ENCODE data around the gene HADH. TPM values are rescaled to one million over a fixed set of nuclear protein-coding genes. Genes with fewer than 3 reads are reported as not detected.

The HADH gene
- total and polyA plus RNA-seq, 2 experiments from 2014 or later = 4.5 to 30.8 TPM

- no peaks in the 10 kb centered on the region for H3K79me2 ChIP-seq (ENCODE audit: insufficient read depth)
- no peak overlapping the region for H3K4me2 ChIP-seq (ENCODE audit: unreplicated experiment)
- no peaks in the 10 kb centered on the region for H3K4me1 ChIP-seq (ENCODE audit: insufficient read depth)
- H3K9me2 ChIP-seq (ENCODE audit: insufficient read depth) = no peaks in the 10 kb centered on the region
- H3K36me3 ChIP-seq (ENCODE audit: low read depth) = no peaks in the 10 kb centered on the region
- no peak for DNase-seq
- H4K20me1 ChIP-seq (ENCODE audit: insufficient read depth) = no peaks in the 10 kb centered on the region
- H3F3A ChIP-seq (ENCODE audit: insufficient read depth) = no peaks in the 10 kb centered on the region
- H3K4me3 ChIP-seq = no peak overlapping the region
- H3K27ac ChIP-seq = no peak overlapping the region
- in situ Hi-C loops (cut with MboI) = no loop called here
- H3K27me3 ChIP-seq (replicated peaks; ENCODE audit: insufficient read depth) = no peaks in the 10 kb centered on the region
- no peak overlapping the region for H2AFZ ChIP-seq
- TF ChIP-seq EZH2phosphoT487 (IDR thresholded peaks at IDR 0.05; ENCODE audit: insufficient read depth, low read depth) (no peak), EZH2 (IDR thresholded peaks at IDR 0.05; ENCODE audit: insufficient read depth, poor library complexity, severe bottlenecking) (no peak)
- H3K9me3 ChIP-seq (ENCODE audit: low read depth) = no peaks in the 10 kb centered on the region
- no peak overlapping the region for H3K9ac ChIP-seq
Observed at GRCh38 chr4:107972605-107973004, 17.1 kb upstream of the HADH start.

DNA sequence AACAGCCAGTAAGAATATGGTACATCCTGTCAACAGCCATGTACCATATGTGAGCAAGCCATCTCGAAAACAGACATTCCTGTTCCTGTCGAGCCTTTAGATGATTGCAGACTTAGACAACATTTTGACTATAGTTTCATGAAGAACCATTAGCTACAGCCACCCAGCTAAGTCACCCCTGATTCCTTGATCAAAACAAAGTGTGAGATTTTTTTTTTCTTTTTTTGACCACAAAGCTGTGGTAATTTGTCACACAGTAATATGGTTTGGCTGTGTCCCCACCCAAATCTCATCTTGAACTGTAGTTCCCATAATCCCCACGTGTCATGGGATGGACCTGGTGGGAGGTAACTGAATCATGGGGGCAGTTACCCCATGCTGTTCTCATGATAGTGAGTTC lies 15.2 kb upstream of the HADH start:
- Histone ChIP-seq H3K9me3 (ENCODE audit: low read depth) (no peaks in the 10 kb centered on the region), H3K4me1 (ENCODE audit: insufficient read depth) (no peaks in the 10 kb centered on the region), H3K27ac (no peak overlapping the region), H3K4me3 (no peak overlapping the region), H2AFZ (no peak overlapping the region), H3K36me3 (ENCODE audit: low read depth) (no peaks in the 10 kb centered on the region), H3K79me2 (ENCODE audit: insufficient read depth) (no peaks in the 10 kb centered on the region), H3K4me2 (ENCODE audit: unreplicated experiment) (no peak overlapping the region), H3K9ac (no peak overlapping the region), H3F3A (ENCODE audit: insufficient read depth) (no peaks in the 10 kb centered on the region), H3K27me3 (replicated peaks; ENCODE audit: insufficient read depth) (no peaks in the 10 kb centered on the region), H3K9me2 (ENCODE audit: insufficient read depth) (no peaks in the 10 kb centered on the region), H4K20me1 (ENCODE audit: insufficient read depth) (no peaks in the 10 kb centered on the region)
- in situ Hi-C loops (cut with MboI) = no loop called here
- 27 to 30% methylated on average over 3 of the region's 3 CpGs for WGBS, 2 experiments (ENCODE audit: low coverage in 1 of 2, low lambda C conversion rate in 2 of 2, missing lambda C conversion rate in 2 of 2)
- TF ChIP-seq EZH2 (IDR thresholded peaks at IDR 0.05; ENCODE audit: insufficient read depth, poor library complexity, severe bottlenecking) = no peak
- no peak for TF ChIP-seq EZH2phosphoT487 (IDR thresholded peaks at IDR 0.05; ENCODE audit: insufficient read depth, low read depth)
- no peak for DNase-seq

GRCh38 chr4:107977482-107977881 lies 12.2 kb upstream of the HADH start:
- TF ChIP-seq EZH2 (IDR thresholded peaks at IDR 0.05; ENCODE audit: insufficient read depth, poor library complexity, severe bottlenecking) (no peak), EZH2phosphoT487 (IDR thresholded peaks at IDR 0.05; ENCODE audit: insufficient read depth, low read depth) (no peak)
- WGBS, 2 experiments (ENCODE audit: low coverage in 1 of 2, low lambda C conversion rate in 2 of 2, missing lambda C conversion rate in 2 of 2) = 71 to 74% methylated on average over 4 of the region's 4 CpGs

GRCh38 chr4:107977966-107978705 lies 11.6 kb upstream of the HADH start:
- Histone ChIP-seq H3K79me2 (ENCODE audit: insufficient read depth) (no peaks in the 10 kb centered on the region), H3K4me3 (no peak overlapping the region), H3K9me2 (ENCODE audit: insufficient read depth) (no peaks in the 10 kb centered on the region), H3K9me3 (ENCODE audit: low read depth) (no peaks in the 10 kb centered on the region), H3K36me3 (ENCODE audit: low read depth) (no peaks in the 10 kb centered on the region), H2AFZ (no peak overlapping the region), H3K27me3 (replicated peaks; ENCODE audit: insufficient read depth) (no peaks in the 10 kb centered on the region), H3K27ac (no peak overlapping the region), H3F3A (ENCODE audit: insufficient read depth) (no peaks in the 10 kb centered on the region), H3K4me2 (ENCODE audit: unreplicated experiment) (no peak overlapping the region), H3K4me1 (ENCODE audit: insufficient read depth) (no peaks in the 10 kb centered on the region), H4K20me1 (ENCODE audit: insufficient read depth) (no peaks in the 10 kb centered on the region), H3K9ac (no peak overlapping the region)
- in situ Hi-C loops (cut with MboI) = no loop called here
- TF ChIP-seq EZH2phosphoT487 (IDR thresholded peaks at IDR 0.05; ENCODE audit: insufficient read depth, low read depth) (no peak), EZH2 (IDR thresholded peaks at IDR 0.05; ENCODE audit: insufficient read depth, poor library complexity, severe bottlenecking) (no peak)
- DNase-seq = no peak
- WGBS, 2 experiments (ENCODE audit: low coverage in 1 of 2, low lambda C conversion rate in 2 of 2, missing lambda C conversion rate in 2 of 2) = 63 to 75% methylated on average over 3 of the region's 3 CpGs

More at GRCh38 chr4:107977482-107977881, 12.2 kb upstream of the HADH start:
- H3K27me3 ChIP-seq (replicated peaks; ENCODE audit: insufficient read depth) = no peaks in the 10 kb centered on the region
- no peak for DNase-seq
- no peaks in the 10 kb centered on the region for H3K9me2 ChIP-seq (ENCODE audit: insufficient read depth)
- H3K4me2 ChIP-seq (ENCODE audit: unreplicated experiment) = no peak overlapping the region
- H3K27ac ChIP-seq = no peak overlapping the region
- in situ Hi-C loops (cut with MboI) = no loop called here
- no peaks in the 10 kb centered on the region for H3K4me1 ChIP-seq (ENCODE audit: insufficient read depth)
- no peaks in the 10 kb centered on the region for H3K79me2 ChIP-seq (ENCODE audit: insufficient read depth)
- H3K4me3 ChIP-seq = no peak overlapping the region
- no peaks in the 10 kb centered on the region for H3K9me3 ChIP-seq (ENCODE audit: low read depth)
- no peak overlapping the region for H2AFZ ChIP-seq
- H3K36me3 ChIP-seq (ENCODE audit: low read depth) = no peaks in the 10 kb centered on the region
- no peaks in the 10 kb centered on the region for H4K20me1 ChIP-seq (ENCODE audit: insufficient read depth)
- no peak overlapping the region for H3K9ac ChIP-seq
- H3F3A ChIP-seq (ENCODE audit: insufficient read depth) = no peaks in the 10 kb centered on the region
